Sigmoid colon (tissue), 3 donors: ENCODE measurements around the gene HIF1AN.

ENCODE experiments used
- POLR2A ChIP-seq, 2 donors: fragments of 450-650 bp; IDR thresholded peaks; one replicate each; pipeline ENCODE4 v1.6.1; 2016; ENCODE audit warnings: antibody characterized with exemption in 2 of 2, mild to moderate bottlenecking in 2 of 2, moderate library complexity in 2 of 2
- TF ChIP-seq, protein P1 (sequence below), 4 experiments: fragments of 450-650 bp in 3 of 4; fragments of 200-600 bp in 1 of 4; IDR thresholded peaks; one replicate each; pipeline ENCODE4 v1.5.1; 2016 to 2019; ENCODE audit warnings: antibody characterized with exemption in 4 of 4, mild to moderate bottlenecking in 3 of 4, moderate library complexity in 2 of 4

DNA sequence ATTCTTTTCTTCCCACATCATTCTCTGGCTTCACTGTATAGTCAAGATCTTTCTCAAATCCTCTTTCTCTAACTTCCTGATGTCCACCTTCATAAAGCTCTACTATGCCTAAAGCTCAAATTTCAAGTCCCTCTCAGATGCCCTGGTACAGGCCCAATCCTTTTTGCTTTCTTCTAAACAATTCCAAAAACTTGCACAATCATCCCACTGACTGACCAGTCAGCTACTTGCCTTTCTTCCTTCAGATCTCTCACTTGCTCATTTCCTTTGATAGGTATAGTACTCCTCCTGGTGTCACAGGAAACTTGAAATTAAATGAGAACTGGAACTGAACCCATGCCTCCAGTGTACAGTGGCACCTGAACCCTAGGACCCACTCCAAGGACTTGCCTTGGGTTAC is 34.3 kb upstream of the HIF1AN start:
- TF ChIP-seq, protein P1, sequence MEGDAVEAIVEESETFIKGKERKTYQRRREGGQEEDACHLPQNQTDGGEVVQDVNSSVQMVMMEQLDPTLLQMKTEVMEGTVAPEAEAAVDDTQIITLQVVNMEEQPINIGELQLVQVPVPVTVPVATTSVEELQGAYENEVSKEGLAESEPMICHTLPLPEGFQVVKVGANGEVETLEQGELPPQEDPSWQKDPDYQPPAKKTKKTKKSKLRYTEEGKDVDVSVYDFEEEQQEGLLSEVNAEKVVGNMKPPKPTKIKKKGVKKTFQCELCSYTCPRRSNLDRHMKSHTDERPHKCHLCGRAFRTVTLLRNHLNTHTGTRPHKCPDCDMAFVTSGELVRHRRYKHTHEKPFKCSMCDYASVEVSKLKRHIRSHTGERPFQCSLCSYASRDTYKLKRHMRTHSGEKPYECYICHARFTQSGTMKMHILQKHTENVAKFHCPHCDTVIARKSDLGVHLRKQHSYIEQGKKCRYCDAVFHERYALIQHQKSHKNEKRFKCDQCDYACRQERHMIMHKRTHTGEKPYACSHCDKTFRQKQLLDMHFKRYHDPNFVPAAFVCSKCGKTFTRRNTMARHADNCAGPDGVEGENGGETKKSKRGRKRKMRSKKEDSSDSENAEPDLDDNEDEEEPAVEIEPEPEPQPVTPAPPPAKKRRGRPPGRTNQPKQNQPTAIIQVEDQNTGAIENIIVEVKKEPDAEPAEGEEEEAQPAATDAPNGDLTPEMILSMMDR (IDR thresholded peaks at IDR 0.05): no peak
- TF ChIP-seq POLR2A (IDR thresholded peaks at IDR 0.05): no peak
